ENCODE data around the gene TPRG1.
A peak's percentile ranks its signal among the peaks of the same experiment; 100 is the strongest.

Gene TPRG1

DNA sequence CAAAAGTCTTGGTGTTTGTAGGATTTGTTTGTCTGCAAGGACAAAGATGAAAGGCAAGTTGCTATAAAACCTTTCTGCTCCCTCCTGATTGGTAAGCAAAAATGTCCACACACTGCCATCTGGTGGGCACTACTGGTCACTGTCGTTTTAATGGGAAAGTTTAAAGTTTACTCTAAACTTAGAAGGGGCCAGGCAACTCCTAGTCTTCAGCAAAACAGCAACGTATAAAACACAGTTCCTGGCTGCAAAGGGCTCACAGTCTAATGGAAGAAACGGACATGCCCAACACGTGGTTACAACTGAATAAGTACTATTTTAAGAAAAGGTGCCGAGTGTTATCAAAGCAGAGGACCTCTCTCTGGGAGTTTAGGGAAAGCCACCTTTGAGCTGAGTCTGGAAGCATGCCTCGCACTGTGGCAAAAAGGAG, 23.7 kb upstream of the TPRG1 start:
- no peak overlapping the region for H3K4me3 Mint-ChIP-seq
- peak; percentile 41 to 78 for DNase-seq (ENCODE audit: low spot score in 2 of 2)
- H3K9me3 Mint-ChIP-seq: no peaks in the 10 kb centered on the region
- H3K27ac Mint-ChIP-seq: no peak overlapping the region
- peak; percentile 63 for ATAC-seq
- peaks cover 38% of the 10 kb centered on the region for H3K4me1 Mint-ChIP-seq
- peaks cover 6% of the 10 kb centered on the region for H3K36me3 Mint-ChIP-seq

DNA sequence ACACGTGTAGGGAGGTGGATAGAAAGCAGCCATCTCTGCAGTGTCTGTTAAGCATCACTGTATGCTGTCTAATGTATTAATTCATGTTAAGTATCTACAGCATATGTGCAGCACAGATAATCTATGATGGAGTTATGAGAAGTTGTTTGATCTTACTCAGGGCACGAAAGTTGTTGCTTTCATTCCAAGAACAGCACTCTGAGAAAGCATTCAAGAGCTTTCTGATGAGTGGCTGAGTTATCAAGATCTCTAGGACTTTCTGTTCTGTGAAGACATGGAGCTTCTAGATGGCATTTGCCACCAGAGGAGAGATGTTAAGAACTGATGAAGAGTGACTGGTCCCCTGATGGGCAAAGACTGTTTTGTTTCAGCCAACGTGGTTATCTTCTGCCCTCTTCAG, 22.6 kb upstream of the TPRG1 start:
- no peak overlapping the region for H3K4me3 Mint-ChIP-seq
- peaks cover 6% of the 10 kb centered on the region for H3K36me3 Mint-ChIP-seq
- ATAC-seq (peak; percentile 84), DNase-seq (ENCODE audit: low spot score in 2 of 2) (no peak)
- peaks cover 31% of the 10 kb centered on the region for H3K4me1 Mint-ChIP-seq
- no peaks in the 10 kb centered on the region for H3K9me3 Mint-ChIP-seq
- no peak overlapping the region for H3K27ac Mint-ChIP-seq

DNA sequence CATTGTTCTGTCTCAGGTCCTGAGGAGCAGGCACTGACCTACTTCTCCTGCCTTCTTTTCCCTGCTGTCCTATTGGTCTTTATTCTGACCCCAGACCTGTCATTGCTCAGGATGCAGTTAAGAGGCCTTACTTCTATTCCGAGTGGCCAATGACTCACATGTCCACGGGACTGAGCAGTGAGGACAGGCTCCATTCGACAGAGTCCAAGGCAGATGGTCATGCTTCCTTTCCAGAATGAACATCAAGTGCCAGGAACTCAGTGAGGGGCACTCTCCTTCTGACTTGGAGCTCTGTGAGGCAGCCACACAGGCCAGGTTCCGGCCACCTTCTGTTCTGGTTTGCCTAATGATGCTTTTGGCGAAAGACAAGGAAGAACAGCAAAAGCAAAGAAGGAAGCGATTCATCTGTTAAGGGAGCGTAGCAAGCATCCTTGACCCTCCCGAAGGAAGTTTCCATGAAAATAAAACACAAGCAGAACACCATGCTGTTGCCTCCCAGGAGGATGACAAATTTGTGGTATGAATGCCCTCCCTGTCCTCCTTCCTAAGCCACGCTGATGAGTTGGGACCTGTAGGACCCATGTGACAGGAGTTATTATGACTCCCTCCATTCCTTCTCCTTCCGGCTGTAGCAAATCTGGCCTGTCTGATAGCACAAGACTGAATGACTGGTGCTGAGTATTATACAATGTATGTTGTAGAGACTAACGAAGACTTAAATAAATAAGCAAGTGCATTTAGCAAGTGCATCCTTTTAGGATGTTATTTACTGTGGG, 14.4 kb upstream of the TPRG1 start:
- no peak overlapping the region for H3K4me3 Mint-ChIP-seq
- H3K9me3 Mint-ChIP-seq: no peaks in the 10 kb centered on the region
- no peak for ATAC-seq

DNA sequence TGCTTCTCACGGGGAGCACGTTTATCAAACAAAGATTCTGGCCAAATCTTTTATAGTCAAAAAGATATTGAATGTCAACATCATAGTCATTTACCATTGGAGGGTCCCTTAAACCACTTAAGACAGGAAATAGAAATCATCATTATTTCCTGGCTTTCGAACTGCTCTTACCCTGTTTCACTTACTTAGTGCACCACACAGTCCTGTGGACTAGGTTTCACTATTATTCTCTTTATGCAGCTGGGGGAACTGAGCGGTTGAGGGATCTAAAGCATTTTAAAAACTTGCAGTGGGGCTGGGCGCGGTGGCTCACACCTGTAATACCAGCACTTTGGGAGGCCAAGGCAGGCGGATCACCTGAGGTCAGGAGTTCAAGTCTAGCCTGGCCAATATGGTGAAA, 13.7 kb upstream of the TPRG1 start:
- no peaks in the 10 kb centered on the region for H3K36me3 Mint-ChIP-seq
- H3K4me3 Mint-ChIP-seq: no peak overlapping the region
- H3K27ac Mint-ChIP-seq: no peak overlapping the region

More for the DNA sequence above, 14.4 kb upstream of the TPRG1 start:
- no peak for DNase-seq (ENCODE audit: low spot score in 2 of 2)
- Mint-ChIP-seq H3K36me3 (no peaks in the 10 kb centered on the region), H3K4me1 (peaks cover 12% of the 10 kb centered on the region), H3K27ac (no peak overlapping the region)

DNA sequence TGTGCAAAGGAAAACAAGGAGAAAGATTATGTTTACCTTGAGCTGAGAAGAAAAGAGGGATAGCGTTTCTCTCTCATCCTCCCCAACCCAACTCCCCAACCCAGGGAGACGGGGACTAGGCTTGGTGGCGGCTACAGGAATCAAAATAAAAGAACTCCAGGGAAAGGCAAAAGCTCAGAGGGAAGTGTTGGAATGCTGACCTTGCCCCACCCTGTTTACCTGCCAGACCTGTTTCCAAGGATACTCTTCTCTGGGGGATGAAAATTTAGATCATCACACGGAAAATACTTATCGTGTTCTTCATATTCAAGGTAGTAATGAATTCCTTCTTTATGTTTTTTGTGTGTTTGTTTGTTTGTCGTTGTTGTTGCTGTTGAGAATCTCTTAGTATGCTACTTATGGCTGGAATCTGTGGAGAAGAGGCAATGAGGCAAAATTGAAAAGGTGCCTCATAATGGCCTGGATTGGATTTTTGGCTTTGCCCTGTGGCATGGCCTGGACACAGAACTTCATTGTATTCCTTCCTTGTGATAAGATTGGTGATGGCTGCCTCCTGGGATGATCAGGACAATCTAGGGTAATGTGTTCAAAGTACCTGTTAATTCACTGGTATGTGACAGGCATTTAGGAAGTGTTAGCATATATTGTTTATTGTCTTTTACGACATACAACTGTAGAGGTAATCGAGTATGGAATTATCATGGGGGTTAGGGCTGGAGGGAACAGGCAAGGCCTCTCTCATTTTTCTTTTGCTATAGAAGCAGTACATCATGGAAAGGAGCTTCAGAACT, 11.1 kb upstream of the TPRG1 start:
- ATAC-seq: no peak
- Mint-ChIP-seq H3K4me1 (peaks cover 12% of the 10 kb centered on the region), H3K4me3 (no peak overlapping the region), H3K9me3 (no peaks in the 10 kb centered on the region), H3K27ac (no peak overlapping the region), H3K36me3 (no peaks in the 10 kb centered on the region)
- DNase-seq (ENCODE audit: low spot score in 2 of 2): no peak

More for the DNA sequence above, 13.7 kb upstream of the TPRG1 start:
- ATAC-seq (peak; percentile 79), DNase-seq (ENCODE audit: low spot score in 2 of 2) (no peak)
- Mint-ChIP-seq H3K9me3 (no peaks in the 10 kb centered on the region), H3K4me1 (peaks cover 12% of the 10 kb centered on the region)

DNA sequence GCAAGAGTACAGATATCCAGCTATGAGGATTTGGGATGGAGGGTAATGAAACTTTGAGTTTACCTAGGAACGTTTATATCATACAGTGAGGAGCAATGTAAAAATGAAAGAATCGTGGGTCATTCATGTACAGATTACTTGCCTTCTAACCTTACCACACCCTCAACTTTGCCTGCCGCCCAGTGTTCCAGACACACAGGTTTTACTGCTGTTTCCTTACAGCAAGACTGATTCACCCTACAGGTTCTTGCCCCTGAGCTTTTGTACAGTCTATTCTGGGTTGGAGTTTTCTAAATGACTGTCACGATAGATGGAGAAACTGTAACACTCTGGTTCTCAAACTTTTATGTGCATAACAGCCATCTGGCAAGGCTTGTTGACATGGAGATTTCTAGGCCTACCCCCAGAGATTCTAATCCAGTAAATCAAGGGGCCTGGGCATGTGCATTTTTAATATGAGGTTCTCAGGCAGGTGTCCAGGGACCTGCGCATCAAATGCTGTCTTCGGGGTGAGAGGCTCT, 6.6 kb upstream of the TPRG1 start:
- no peak overlapping the region for H3K4me3 Mint-ChIP-seq
- H3K4me1 Mint-ChIP-seq: peaks cover 7% of the 10 kb centered on the region
- no peaks in the 10 kb centered on the region for H3K9me3 Mint-ChIP-seq
- ATAC-seq (no peak), DNase-seq (ENCODE audit: low spot score in 2 of 2) (no peak)
- H3K36me3 Mint-ChIP-seq: no peaks in the 10 kb centered on the region
- H3K27ac Mint-ChIP-seq: no peak overlapping the region

DNA sequence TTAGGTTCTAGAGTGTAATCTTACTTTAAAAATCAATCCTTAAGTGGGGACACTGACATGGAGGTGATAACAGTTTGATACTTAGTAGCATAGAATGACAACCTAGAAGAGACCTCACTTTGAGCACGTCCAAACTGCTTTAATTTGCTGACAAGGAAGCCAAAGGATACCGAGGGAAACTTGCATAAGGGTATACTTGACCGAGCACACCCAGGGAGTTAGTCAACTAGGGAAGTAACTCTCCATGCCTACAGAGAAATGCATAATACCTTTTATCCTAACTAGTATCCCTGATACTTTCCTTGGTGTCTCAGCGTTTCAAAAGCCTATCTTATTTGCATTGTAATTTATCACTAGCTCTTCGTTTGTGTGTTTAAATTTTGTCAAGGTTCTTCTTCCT, 5.5 kb upstream of the TPRG1 start:
- no peak for DNase-seq (ENCODE audit: low spot score in 2 of 2)

DNA sequence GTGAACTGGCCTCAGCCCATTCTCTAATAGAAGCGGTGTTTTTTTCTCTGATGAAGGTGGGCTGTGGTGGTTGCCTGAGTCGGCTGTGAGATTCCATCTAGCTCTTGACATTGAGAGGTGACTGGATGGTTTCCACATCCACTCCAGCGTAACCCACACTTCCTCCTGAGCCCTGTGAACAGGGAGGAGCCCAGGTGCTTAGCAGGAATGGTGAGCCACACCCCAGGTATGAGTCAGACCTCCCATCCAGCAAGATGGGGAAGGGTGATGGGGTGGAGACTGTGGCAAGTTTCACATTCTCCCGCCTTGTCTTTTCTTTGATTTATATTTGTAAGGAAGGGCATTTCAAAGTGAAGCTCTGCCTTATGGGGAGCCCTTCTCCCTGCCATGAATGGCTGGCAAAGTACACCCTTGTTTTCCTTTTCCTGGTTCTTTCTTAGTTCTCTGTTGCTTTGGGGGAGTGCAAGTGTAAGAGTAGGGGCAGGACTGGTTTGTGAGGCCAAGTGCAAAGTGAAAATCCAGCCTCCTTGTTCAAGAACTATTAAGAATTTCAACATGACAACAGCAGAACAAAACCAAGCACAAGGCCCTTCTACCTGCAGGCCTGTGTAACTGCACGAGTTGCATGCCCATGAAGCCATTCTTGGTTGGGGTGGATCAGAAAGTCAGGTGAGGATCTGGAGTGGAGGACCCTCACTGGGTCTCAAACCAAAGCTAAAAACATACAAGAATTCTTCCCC, 4.6 kb upstream of the TPRG1 start:
- no peak for DNase-seq (ENCODE audit: low spot score in 2 of 2)
- H3K4me3 Mint-ChIP-seq: no peak overlapping the region
- no peak for ATAC-seq
- H3K9me3 Mint-ChIP-seq: no peaks in the 10 kb centered on the region
- H3K4me1 Mint-ChIP-seq: peaks cover 7% of the 10 kb centered on the region
- no peak overlapping the region for H3K27ac Mint-ChIP-seq
- no peaks in the 10 kb centered on the region for H3K36me3 Mint-ChIP-seq

More for the DNA sequence above, 5.5 kb upstream of the TPRG1 start:
- no peaks in the 10 kb centered on the region for H3K36me3 Mint-ChIP-seq
- H3K4me1 Mint-ChIP-seq: peaks cover 7% of the 10 kb centered on the region
- no peaks in the 10 kb centered on the region for H3K9me3 Mint-ChIP-seq
- ATAC-seq: no peak
- no peak overlapping the region for H3K4me3 Mint-ChIP-seq
- H3K27ac Mint-ChIP-seq: no peak overlapping the region

DNA sequence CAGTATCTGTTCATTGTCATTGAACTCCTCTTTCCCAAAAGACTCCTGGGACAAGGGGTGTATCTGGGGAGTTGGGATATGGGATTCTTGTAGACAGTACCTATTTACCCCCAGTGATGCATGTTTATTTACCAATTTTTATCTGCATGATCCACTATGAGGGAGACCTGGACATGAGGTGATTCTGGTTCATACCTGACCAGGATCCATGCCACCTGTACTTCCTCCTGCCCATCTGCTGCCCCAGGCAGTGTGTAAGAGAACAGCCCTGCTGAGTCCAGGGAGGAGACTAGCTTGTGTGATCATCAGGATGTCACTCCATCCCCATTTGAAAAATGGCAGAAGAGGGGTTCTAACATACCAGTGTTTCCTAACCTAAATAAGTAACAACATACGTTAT, 3.1 kb upstream of the TPRG1 start:
- no peak for DNase-seq (ENCODE audit: low spot score in 2 of 2)
- H3K4me3 Mint-ChIP-seq: no peak overlapping the region
- H3K9me3 Mint-ChIP-seq: no peaks in the 10 kb centered on the region
- no peak overlapping the region for H3K27ac Mint-ChIP-seq
- H3K36me3 Mint-ChIP-seq: no peaks in the 10 kb centered on the region
- no peak for ATAC-seq
- peaks cover 7% of the 10 kb centered on the region for H3K4me1 Mint-ChIP-seq

DNA sequence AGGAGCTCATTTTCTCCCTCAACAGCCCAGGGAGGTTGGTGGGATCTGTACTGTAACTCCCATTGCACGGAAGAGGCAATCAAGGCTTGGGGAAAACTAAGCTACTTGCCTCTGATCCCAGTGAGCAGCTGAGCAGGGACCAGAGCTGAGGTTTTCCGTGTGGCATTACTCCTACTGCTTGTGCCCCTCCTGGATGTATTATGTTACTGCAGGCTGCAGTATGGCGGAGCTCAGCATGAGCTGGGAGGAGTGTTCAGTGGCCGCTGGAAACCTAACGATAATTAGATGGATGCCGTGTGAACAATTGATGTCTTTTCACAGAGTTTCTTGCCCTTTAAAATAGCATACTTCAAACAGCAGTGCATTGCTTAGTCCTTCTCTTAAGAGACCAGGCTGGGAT, 2.0 kb upstream of the TPRG1 start:
- DNase-seq (ENCODE audit: low spot score in 2 of 2) (no peak), ATAC-seq (no peak)
- Mint-ChIP-seq H3K4me3 (no peak overlapping the region), H3K9me3 (no peaks in the 10 kb centered on the region), H3K27ac (no peak overlapping the region), H3K4me1 (peaks cover 7% of the 10 kb centered on the region), H3K36me3 (no peaks in the 10 kb centered on the region)

DNA sequence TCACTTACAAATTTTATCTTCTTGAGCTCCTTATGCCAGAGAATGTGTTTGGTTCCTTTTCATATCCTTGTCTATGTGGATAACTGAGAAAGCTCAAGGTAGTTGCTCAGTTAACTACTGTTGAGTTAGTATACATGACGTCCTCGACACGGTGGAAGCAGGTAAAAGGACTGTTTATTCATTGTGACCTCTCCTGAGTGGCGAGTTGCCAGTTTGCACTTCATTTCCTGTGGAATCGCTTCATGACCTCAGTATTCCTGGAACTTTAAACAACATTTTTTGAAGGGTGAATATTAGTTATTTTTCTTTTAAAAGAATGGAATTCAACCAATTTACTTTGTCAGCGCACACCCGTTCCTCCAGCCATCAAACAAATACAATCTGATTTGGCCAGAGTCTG, 1.2 kb upstream of the TPRG1 start:
- DNase-seq (ENCODE audit: low spot score in 2 of 2): no peak
- Mint-ChIP-seq H3K27ac (no peak overlapping the region), H3K36me3 (no peaks in the 10 kb centered on the region), H3K4me3 (no peak overlapping the region), H3K9me3 (no peaks in the 10 kb centered on the region), H3K4me1 (peaks cover 7% of the 10 kb centered on the region)
- no peak for ATAC-seq

DNA sequence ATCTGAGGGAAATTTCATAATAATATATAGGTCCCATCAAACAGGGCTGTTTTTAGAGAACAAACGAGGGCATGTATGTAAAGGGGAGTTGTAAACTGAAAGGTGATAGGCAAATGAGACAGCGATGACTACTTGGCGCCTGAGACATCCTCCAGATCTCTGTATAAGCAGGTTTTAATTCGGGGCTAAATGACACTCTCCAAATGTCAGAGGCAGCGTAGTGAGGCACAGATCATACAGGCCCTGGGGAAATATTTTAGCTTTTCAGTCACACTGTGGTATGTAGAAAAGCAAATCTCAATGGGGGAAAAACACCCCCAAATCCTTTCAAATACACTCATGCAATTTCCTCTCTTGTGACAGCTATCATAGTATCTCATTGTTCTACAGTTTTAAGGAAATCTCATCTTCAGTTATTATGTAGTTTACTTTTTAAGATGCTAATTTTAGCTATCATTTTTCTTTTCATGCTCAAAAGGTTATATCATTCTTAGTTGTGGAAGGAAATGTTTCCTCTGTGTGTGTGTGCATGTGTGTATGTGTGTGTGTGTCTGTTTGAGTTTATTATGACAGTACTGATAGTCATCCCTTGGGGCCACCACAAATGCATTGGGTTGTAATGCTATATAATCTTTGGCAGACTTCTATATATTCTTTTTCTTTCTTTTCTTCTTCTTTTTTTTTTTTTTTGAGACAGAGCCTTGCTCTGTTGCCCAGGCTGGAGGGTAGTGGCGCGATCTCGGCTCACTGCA, 1.1 kb downstream of the TPRG1 start:
- ATAC-seq: no peak
- Mint-ChIP-seq H3K27ac (no peak overlapping the region), H3K9me3 (no peaks in the 10 kb centered on the region), H3K4me3 (no peak overlapping the region), H3K36me3 (no peaks in the 10 kb centered on the region), H3K4me1 (no peaks in the 10 kb centered on the region)
- DNase-seq (ENCODE audit: low spot score in 2 of 2): no peak

DNA sequence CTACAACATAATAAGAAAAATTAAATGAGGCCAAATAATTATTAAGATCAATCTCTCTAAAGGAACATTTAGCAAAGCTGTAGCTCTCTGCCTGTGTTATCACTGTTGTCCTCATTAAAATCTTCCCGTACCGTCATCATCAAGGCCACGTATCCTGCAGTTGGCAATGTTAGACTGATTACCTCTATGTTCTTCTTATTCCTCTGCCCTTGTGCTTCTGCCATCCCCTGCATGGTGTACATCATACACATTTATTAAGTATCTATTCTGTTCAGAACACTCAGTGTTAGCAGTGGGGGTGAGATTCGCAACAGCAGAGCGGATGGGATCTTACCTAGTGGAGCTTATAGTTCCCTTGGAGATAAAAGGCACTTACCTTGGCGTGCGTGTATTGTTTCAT, 12.8 kb downstream of the TPRG1 start:
- Mint-ChIP-seq H3K4me3 (no peak overlapping the region), H3K36me3 (no peaks in the 10 kb centered on the region), H3K9me3 (peaks cover 18% of the 10 kb centered on the region), H3K4me1 (no peaks in the 10 kb centered on the region), H3K27ac (no peak overlapping the region)
- no peak for ATAC-seq
- no peak for DNase-seq (ENCODE audit: low spot score in 2 of 2)

DNA sequence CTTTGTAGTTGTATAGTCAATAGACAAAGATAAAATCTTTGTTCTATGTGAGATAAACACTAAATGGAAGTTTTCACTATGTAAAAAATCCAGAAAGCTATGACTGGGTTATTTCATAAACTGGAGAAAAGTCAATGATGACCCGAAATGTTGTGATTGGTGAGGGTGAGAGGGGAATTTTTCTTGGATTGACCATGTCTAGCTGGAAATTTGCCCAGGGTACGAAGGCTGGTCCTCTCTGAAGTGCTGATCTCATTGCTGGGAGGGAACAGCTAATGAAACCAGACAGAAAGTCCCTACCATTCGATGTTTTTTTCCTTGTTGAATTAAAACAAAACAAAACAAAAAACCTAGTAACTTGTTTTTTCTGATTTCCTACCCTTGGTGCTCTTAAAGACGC, 14.3 kb downstream of the TPRG1 start:
- peaks cover 16% of the 10 kb centered on the region for H3K9me3 Mint-ChIP-seq
- H3K27ac Mint-ChIP-seq: no peak overlapping the region
- ATAC-seq: no peak
- no peak overlapping the region for H3K4me3 Mint-ChIP-seq
- H3K36me3 Mint-ChIP-seq: no peaks in the 10 kb centered on the region
- no peaks in the 10 kb centered on the region for H3K4me1 Mint-ChIP-seq
- no peak for DNase-seq (ENCODE audit: low spot score in 2 of 2)

DNA sequence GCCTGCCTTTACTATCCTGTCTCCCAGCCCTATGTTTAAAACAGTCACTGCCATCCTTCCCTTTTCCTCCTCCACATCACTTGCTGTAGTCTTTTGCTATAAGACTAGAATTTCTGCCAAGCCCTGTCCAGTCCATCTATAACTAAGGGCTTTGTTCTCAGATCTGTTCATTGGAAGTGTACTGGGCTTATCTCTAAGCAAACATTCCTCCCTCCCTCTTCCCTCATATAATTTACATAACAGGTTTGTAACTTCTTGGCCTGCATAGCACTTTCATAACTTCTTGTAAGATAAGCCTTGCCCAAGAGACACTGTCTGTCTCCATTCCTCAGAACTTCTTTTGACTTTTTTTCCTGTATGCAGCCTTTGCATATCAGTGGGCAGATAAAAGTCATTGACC, 16.7 kb downstream of the TPRG1 start:
- H3K27ac Mint-ChIP-seq: no peak overlapping the region
- H3K4me3 Mint-ChIP-seq: no peak overlapping the region
- H3K4me1 Mint-ChIP-seq: no peaks in the 10 kb centered on the region
- ATAC-seq: no peak
- H3K36me3 Mint-ChIP-seq: no peaks in the 10 kb centered on the region
- H3K9me3 Mint-ChIP-seq: peaks cover 15% of the 10 kb centered on the region
- no peak for DNase-seq (ENCODE audit: low spot score in 2 of 2)
